Activated CD4-positive, alpha-beta memory T cell treated with anti-CD3 and anti-CD28 coated beads, Interleukin-2, amount 10 ng/mL, durations not matched to agents 7 days and 5 days (primary cell): ENCODE results near the gene PHKB. TPM values are rescaled to one million over a fixed set of nuclear protein-coding genes. Genes with fewer than 3 reads are reported as not detected.
"Not testable (repeated sequence)": the region's sequence is repeated elsewhere in the genome, so short reads cannot be mapped to it uniquely, and the experiment has no call there.

ENCODE experiments used
- CTCF ChIA-PET: fragments of 350-600 bp; sonication (Branson Sonifier 250); formaldehyde crosslinking; loops from one replicate; lab custom pipeline; 2021; ENCODE audit warnings: antibody characterized with exemption, inconsistent platforms; lab: Charles Lee
- POLR2A ChIA-PET: fragments of 350-600 bp; sonication (Branson Sonifier 250); formaldehyde crosslinking; loops from one replicate; lab custom pipeline; 2021; ENCODE audit warnings: antibody characterized with exemption; lab: Charles Lee
- DNase-seq: peaks from one replicate; pipeline ENCODE4 v3.0.0-alpha.2; 2020
- H3K27ac Mint-ChIP-seq: one replicate; pipeline ENCODE4 v1.8.0; 2021; ENCODE audit warnings: mild to moderate bottlenecking, mixed read lengths
- H3K27me3 Mint-ChIP-seq: one replicate; pipeline ENCODE4 v1.8.0; 2021; ENCODE audit warnings: mixed read lengths
- H3K36me3 Mint-ChIP-seq: one replicate; pipeline ENCODE4 v1.8.0; 2021; ENCODE audit warnings: low read depth, mixed read lengths
- H3K4me1 Mint-ChIP-seq: one replicate; pipeline ENCODE4 v1.8.0; 2021; ENCODE audit warnings: mixed read lengths
- H3K4me3 Mint-ChIP-seq: one replicate; pipeline ENCODE4 v1.8.0; 2021; ENCODE audit warnings: mild to moderate bottlenecking, mixed read lengths
- H3K9me3 Mint-ChIP-seq: one replicate; pipeline ENCODE4 v1.8.0; 2021; ENCODE audit warnings: mixed read lengths
- total RNA-seq, 2 experiments: library from RNA; stranded (reverse); gene quantifications; one replicate each; pipeline ENCODE4 v1.2.3, GENCODE V29; 2021

The PHKB gene
- total RNA-seq, 2 experiments from 2014 or later: 33.2 to 36.3 TPM

DNA sequence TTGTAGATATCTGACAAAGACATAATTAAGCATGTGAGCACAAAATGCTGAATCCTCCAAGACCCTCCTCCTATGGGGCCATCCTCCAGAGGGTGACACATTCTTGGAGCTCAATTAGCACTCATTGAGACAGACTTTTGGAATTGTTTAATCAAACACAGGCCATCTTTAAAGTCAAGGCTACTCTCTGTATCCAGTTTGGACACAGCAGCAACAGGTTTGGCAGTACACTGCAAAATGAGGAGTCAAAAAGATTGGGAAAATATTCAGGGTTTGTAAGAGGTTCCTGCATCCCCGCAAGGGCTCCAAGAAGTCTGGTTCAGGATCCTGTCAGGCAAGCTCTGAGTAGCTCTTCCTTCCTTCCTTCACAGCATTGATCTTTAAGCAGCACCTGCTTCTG is 1.5 kb upstream of the PHKB start:
- H3K9me3 Mint-ChIP-seq: no peaks in the 10 kb centered on the region
- ChIA-PET CTCF (interaction anchor here (4.4 kb wide), 1 partner anchor 317 kb away, joined by 38 read pairs; the partner anchor contains the start of gene NETO2), POLR2A (interaction anchor here (0.6 to 2.2 kb wide), 6 partner anchors 9 to 486 kb away, joined by 3 to 20 read pairs (median 6); partner anchors contain the start of genes DNAJA2 and NETO2)
- DNase-seq: no peak
- peaks cover 24% of the 10 kb centered on the region for H3K36me3 Mint-ChIP-seq
- H3K4me1 Mint-ChIP-seq: peaks cover 47% of the 10 kb centered on the region
- peak overlapping the region; percentile 95 for H3K4me3 Mint-ChIP-seq
- H3K27me3 Mint-ChIP-seq: no peaks in the 10 kb centered on the region
- H3K27ac Mint-ChIP-seq: peak overlapping the region; percentile 93

DNA sequence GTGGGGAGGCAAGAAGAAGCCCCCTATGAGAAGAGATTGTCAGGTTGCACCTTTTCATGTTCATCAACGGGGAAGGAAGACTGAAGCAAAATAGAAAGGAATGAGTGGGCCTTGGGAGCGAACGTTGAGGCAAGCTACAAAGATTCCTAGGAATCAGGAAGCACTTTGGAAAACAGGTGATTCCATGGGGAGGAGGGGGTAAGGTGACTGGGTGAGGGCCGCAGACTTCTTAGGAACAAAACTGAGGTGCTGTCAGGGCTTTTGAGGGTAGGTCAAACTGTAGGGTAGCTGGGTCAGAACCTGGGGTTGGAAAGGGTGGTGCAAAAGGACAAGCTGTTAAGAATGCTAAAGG is 796 bp upstream of the PHKB start:
- CTCF ChIA-PET: interaction anchor here (1.2 to 4.4 kb wide), 4 partner anchors 11 to 423 kb away, joined by 3 to 38 read pairs (median 6); partner anchors contain the start of gene NETO2
- H3K4me3 Mint-ChIP-seq: peak overlapping the region; percentile 95
- H3K4me1 Mint-ChIP-seq: peaks cover 48% of the 10 kb centered on the region
- H3K27me3 Mint-ChIP-seq: no peaks in the 10 kb centered on the region
- H3K36me3 Mint-ChIP-seq: peaks cover 21% of the 10 kb centered on the region
- peak overlapping the region; percentile 93 for H3K27ac Mint-ChIP-seq
- no peaks in the 10 kb centered on the region for H3K9me3 Mint-ChIP-seq
- no peak for DNase-seq
- POLR2A ChIA-PET: interaction anchor here (0.9 to 2.6 kb wide), 9 partner anchors 9 to 487 kb away, joined by 3 to 20 read pairs (median 6); partner anchors contain the start of genes DNAJA2 and NETO2

DNA sequence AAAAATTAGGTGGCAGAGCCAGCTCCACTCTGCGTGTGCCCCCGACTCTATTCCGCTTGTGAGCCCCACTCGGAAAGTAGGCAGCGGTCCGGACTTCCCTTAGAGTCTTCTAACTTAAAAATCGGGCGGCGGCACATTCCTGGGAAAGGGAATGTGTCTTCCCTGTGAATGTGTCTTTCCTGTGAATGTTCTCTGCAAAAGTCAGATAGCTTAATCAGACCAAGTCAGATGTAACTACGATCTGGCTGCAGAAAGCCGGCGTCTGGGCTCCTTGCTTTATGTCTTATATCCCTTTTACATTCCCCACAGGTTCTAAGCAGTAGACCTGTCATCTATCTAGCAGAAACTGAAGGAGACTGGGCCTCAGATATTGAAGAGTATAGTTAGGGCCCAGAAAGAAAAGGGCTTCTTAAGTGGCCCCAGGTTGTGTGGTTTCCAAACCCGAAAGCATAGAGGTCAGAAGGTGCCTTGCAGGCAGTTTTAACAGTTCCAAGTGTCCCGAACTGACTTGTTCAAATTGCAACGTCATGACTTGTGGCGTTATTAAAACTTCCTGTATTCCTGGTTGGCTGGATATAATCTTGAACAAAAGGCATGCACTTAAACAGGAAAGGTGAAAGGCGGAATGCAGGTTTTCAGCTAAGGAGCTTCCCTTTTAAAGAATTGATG is 601 bp downstream of the PHKB start:
- ChIA-PET POLR2A (interaction anchor here (0.7 to 2.6 kb wide), 13 partner anchors 13 to 488 kb away, joined by 3 to 20 read pairs (median 5); partner anchors contain the start of genes DNAJA2 and NETO2), CTCF (interaction anchor here (1.0 to 4.4 kb wide), 5 partner anchors 12 to 424 kb away, joined by 3 to 38 read pairs (median 3); partner anchors contain the start of gene NETO2)
- H3K36me3 Mint-ChIP-seq: peaks cover 20% of the 10 kb centered on the region
- H3K27ac Mint-ChIP-seq: peak overlapping the region; percentile 93
- H3K4me3 Mint-ChIP-seq: peak overlapping the region; percentile 95
- no peaks in the 10 kb centered on the region for H3K9me3 Mint-ChIP-seq
- peaks cover 53% of the 10 kb centered on the region for H3K4me1 Mint-ChIP-seq
- peak; percentile 25 for DNase-seq
- H3K27me3 Mint-ChIP-seq: no peaks in the 10 kb centered on the region

DNA sequence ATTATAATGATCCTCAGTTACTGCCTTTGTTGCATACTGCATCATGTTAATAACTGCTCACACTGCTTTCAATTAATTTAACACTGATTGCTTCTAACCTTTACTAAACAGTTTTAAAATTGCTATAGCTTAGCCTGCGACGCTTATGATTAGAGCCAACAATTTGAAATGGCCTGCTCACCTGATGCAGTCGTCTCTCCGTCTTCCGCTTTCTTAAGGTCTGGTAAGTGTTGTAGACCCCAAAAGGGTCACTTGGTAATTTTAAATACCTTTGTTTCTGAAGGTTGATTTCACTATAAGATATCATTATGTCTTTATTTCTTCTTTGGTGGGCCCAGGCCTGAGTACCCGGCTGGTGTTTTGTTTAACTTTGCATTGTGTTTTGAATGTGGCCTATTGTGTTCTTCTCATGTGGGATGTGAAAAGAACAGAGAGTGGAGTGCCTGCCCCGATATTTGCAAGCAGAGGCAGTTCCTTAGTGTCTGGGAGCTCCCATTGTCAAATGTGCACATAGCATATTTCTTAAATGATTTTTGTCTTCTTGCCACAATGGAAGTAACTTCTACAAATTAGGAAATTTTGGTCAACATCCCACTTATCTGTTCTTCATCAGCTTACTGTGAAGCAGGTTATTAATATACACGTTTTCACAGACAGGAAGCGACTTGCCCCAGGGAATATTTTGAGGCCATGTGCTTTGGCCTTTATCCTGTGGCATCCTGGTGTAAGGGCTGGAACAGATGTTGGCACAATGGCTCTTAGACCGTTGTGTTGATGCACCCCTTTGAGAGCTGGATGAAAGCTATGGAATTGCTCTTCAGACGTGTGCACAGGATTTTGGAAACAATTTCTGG is 2.9 kb downstream of the PHKB start:
- CTCF ChIA-PET: interaction anchor here (4.4 kb wide), 1 partner anchor 321 kb away, joined by 38 read pairs; the partner anchor contains the start of gene NETO2
- Mint-ChIP-seq H3K27me3 (no peaks in the 10 kb centered on the region), H3K9me3 (no peaks in the 10 kb centered on the region), H3K4me1 (peaks cover 43% of the 10 kb centered on the region), H3K4me3 (no peak overlapping the region), H3K27ac (no peak overlapping the region), H3K36me3 (peaks cover 9% of the 10 kb centered on the region)
- DNase-seq: no peak
- POLR2A ChIA-PET: no interaction called here

DNA sequence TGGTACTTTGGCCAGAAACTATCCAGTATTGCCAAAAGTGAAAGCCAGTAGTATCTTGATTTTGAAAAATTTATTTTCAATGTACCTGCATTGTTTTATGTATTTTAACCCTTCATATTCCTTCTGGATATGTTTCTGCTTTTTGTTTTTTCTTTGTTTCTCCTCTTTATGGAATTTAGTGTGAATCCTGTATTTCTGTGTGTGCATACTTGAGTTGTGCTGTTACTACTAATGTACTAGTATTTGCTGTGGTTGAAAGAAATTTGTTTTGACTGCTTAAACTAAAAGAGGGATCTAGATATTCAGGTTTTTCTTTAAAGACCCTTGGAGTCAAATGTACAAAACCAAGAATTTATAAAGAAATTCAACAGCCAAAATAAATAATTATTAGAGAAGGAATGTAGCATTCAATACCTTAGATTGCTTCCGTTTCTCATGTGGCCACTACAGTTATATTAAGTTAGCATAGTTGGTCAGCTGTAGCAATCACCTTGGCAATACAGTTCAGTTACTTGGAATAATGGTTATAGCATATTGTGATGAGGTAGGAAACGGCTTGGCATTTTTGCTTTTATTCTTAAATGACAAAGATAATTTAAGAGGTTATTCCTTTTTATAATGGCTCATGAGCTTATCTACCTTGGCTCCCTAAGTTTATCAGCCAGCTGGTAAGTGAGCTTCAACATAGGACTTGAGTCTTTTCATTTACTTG is 4.9 kb downstream of the PHKB start:
- H3K9me3 Mint-ChIP-seq: no peaks in the 10 kb centered on the region
- no peak overlapping the region for H3K27ac Mint-ChIP-seq
- DNase-seq: no peak
- peaks cover 28% of the 10 kb centered on the region for H3K4me1 Mint-ChIP-seq
- ChIA-PET CTCF (no interaction called here), POLR2A (no interaction called here)
- H3K27me3 Mint-ChIP-seq: no peaks in the 10 kb centered on the region
- no peak overlapping the region for H3K4me3 Mint-ChIP-seq
- peaks cover 4% of the 10 kb centered on the region for H3K36me3 Mint-ChIP-seq

DNA sequence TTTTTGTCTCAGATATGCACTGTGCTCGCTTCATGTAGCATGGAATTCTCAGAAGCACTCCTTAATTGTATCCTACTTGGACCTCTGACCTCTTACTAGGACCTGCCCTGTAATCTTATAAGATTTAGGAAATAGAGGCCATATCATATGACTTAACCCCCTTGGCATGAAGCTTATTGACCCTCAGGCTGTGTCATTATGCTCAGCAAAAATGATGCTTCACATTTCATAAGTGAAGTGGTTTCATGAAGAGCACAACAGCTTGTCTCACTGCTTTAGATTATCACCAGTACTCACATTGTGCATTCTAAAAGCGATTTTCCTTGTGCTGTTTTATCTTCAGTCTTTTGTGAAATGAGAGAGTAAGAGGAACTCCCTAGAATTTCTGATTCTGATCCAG is 6.4 kb downstream of the PHKB start:
- H3K4me1 Mint-ChIP-seq: peaks cover 20% of the 10 kb centered on the region
- no peak overlapping the region for H3K27ac Mint-ChIP-seq
- ChIA-PET CTCF (interaction anchor here (1.4 kb wide), 1 partner anchor 326 kb away, joined by 3 read pairs; no protein-coding TSS in a partner anchor), POLR2A (no interaction called here)
- peaks cover 6% of the 10 kb centered on the region for H3K36me3 Mint-ChIP-seq
- no peaks in the 10 kb centered on the region for H3K27me3 Mint-ChIP-seq
- no peak overlapping the region for H3K4me3 Mint-ChIP-seq
- no peaks in the 10 kb centered on the region for H3K9me3 Mint-ChIP-seq
- DNase-seq: no peak

DNA sequence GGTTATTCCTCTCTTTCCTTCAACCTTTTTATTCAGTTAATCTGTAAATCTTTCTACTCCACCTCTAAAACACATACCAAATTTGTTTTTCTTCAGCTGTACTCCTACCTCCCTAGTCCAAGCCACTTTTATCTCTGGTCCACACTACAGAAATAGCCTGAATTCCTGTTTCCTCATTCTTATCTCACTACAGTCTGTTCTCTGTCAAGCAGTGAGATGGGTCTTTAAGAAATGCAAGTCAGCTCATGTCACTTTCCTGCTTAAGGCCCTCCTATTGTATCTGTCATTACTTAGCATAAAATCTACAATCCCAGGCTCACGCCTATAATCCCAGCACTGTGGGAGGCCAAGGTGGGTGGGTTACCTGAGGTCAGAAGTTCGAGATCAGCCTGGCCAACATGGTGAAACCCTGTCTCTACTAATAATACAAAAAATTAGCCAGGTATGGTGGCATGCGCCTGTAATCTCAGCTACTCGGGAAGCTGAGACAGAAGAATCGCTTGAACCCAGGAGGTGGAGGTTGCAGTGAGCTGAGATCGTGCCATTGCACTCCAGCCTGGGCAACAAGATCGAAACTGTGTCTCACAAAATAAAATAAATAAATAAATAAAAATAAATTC is 7.0 kb downstream of the PHKB start:
- H3K27ac Mint-ChIP-seq, H3K27me3 Mint-ChIP-seq, H3K4me3 Mint-ChIP-seq, H3K9me3 Mint-ChIP-seq, DNase-seq, H3K36me3 Mint-ChIP-seq: not testable (repeated sequence)
- ChIA-PET CTCF (interaction anchor here (1.4 kb wide), 1 partner anchor 326 kb away, joined by 3 read pairs; no protein-coding TSS in a partner anchor), POLR2A (interaction anchor here (2.1 kb wide), 1 partner anchor 8 kb away, joined by 6 read pairs; the partner anchor contains the start of genes ITFG1 and PHKB)
- peaks cover 14% of the 10 kb centered on the region for H3K4me1 Mint-ChIP-seq

DNA sequence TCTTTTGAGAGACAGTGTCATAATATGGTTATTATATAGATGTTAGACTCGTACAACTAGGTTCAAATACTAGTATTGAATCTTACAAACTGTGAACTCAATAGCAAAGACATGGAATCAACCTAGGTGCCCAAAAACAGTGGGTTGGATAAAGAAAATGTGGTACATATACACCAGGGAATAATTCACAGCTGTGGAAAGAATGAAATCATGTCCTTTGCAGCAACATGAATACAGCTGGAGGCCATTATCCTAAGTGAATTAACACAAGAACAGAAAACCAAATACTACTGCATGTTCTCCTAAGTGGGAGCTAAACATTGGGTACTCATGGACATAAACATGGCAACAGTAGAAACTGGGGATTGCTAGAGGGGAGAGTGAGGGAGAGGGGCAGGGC is 8.1 kb downstream of the PHKB start:
- Mint-ChIP-seq H3K27me3 (no peaks in the 10 kb centered on the region), H3K4me1 (peaks cover 6% of the 10 kb centered on the region), H3K9me3 (no peaks in the 10 kb centered on the region), H3K36me3 (peaks cover 6% of the 10 kb centered on the region), H3K4me3 (no peak overlapping the region), H3K27ac (no peak overlapping the region)
- POLR2A ChIA-PET: interaction anchor here (2.1 kb wide), 1 partner anchor 9 kb away, joined by 6 read pairs; the partner anchor contains the start of genes ITFG1 and PHKB
- CTCF ChIA-PET: no interaction called here
- no peak for DNase-seq

DNA sequence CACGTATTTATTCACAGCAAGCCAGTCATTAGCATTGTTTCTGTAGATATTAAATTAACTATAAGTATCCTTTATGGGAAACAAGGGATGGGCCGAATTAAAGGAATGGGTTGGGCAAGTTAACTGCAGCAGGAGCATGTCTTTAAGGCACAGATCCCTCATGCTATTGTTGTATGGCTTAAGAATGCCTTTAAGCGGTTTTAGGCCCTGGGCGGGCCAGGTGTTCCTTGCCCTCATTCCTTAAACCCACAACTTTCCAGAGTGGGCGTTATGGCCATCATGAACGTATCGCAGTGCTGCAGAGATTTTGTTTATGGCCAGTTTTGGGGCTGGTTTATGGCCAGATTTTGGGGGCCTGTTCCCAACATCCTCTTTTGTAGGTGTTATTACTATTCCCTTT is 9.1 kb downstream of the PHKB start:
- no peak for DNase-seq
- Mint-ChIP-seq H3K4me1 (peaks cover 6% of the 10 kb centered on the region), H3K9me3 (no peaks in the 10 kb centered on the region), H3K27me3 (no peaks in the 10 kb centered on the region), H3K4me3 (no peak overlapping the region), H3K36me3 (peaks cover 6% of the 10 kb centered on the region), H3K27ac (no peak overlapping the region)
- ChIA-PET CTCF (no interaction called here), POLR2A (interaction anchor here (2.1 kb wide), 1 partner anchor 10 kb away, joined by 6 read pairs; the partner anchor contains the start of genes ITFG1 and PHKB)

DNA sequence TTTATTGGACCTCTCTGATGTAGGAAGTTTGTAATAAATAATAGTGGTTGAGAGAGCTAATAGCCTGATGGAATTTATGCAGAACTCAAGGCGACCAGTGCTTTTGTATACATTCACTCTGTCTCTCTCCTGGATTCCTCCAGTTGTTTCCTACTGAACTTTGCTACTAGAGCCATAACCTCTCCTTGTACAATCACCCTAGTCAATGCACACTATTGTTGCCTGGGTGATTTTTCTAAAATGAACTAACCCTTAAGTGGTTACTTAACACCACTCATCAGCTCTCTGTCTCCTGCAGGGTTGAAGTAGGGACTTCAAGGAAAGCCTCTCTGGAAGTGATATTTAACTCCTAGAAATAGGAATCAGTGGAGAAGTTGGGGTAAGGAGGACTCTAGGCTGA is 9.7 kb downstream of the PHKB start:
- peaks cover 2% of the 10 kb centered on the region for H3K4me1 Mint-ChIP-seq
- CTCF ChIA-PET: no interaction called here
- no peaks in the 10 kb centered on the region for H3K27me3 Mint-ChIP-seq
- H3K4me3 Mint-ChIP-seq: no peak overlapping the region
- no peak overlapping the region for H3K27ac Mint-ChIP-seq
- H3K36me3 Mint-ChIP-seq: peaks cover 8% of the 10 kb centered on the region
- H3K9me3 Mint-ChIP-seq: no peaks in the 10 kb centered on the region
- no peak for DNase-seq
- POLR2A ChIA-PET: no interaction called here

DNA sequence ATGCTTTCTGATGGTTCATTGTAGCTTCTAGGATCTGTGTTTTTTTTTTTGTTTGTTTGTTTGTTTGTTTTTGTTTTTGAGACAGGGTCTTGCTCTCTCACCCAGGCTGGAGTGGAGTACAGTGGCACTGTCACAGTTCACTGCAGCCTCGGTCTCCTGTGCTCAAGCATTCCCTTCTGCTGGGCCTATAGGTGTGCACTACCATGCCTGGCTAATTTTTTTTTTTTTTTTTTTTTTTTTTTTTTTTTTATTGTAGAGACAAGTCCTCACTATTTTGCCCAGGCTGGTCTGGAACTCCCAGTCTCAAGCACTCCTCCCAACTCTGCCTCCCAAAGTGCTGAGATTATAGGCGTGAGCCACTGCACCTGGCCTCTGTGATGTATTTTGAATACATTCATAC is 11.9 kb downstream of the PHKB start:
- H3K27ac Mint-ChIP-seq, CTCF ChIA-PET, H3K36me3 Mint-ChIP-seq, H3K9me3 Mint-ChIP-seq, POLR2A ChIA-PET, DNase-seq, H3K4me3 Mint-ChIP-seq, H3K27me3 Mint-ChIP-seq, H3K4me1 Mint-ChIP-seq: not testable (repeated sequence)

DNA sequence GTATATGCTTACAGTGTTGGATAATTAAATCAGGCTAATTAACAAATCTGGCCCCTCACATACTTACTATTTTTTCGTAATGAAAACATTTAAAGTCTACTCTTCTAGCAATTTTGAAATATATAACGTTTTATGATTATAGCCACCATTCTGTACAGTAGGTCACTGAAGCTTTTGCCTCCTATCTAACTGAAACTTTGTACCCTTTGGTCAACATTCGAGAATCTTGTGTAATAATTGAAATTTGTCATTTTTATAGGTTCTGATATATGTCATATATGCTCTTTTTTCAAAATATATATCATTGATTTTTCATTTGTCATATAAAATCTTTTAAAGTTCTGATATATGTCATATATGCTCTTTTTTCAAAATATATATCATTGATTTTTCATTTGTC is 12.7 kb downstream of the PHKB start:
- no peak overlapping the region for H3K4me3 Mint-ChIP-seq
- H3K27ac Mint-ChIP-seq: no peak overlapping the region
- no peaks in the 10 kb centered on the region for H3K9me3 Mint-ChIP-seq
- CTCF ChIA-PET: no interaction called here
- H3K4me1 Mint-ChIP-seq: no peaks in the 10 kb centered on the region
- no peak for DNase-seq
- POLR2A ChIA-PET: no interaction called here
- peaks cover 6% of the 10 kb centered on the region for H3K36me3 Mint-ChIP-seq
- no peaks in the 10 kb centered on the region for H3K27me3 Mint-ChIP-seq
